A172 (cell line): ENCODE results near the gene AIFM2. TPM values are rescaled to one million over a fixed set of nuclear protein-coding genes. Genes with fewer than 3 reads are reported as not detected.
"Not testable (repeated sequence)": the region's sequence is repeated elsewhere in the genome, so short reads cannot be mapped to it uniquely, and the experiment has no call there.

ENCODE experiments used
- DNase-seq: peaks from one replicate; pipeline ENCODE4 v3.0.0-alpha.2; 2015; ENCODE audit warnings: low spot score
- total RNA-seq: library from RNA; depleted of rRNA; stranded (reverse); fragments of >200 nt; shearing (Covaris generic); gene quantifications from 2 replicates; pipeline ENCODE4 v1.2.3, GENCODE V29; 2014

The AIFM2 gene
- total RNA-seq, 1 experiment from 2014 or later, result 16.3 TPM

- not testable (repeated sequence) for DNase-seq
These were observed 9.5 kb downstream of the AIFM2 start for GRCh38 chr10:70123166-70123565.

GRCh38 chr10:70122742-70123141, 9.9 kb downstream of the AIFM2 start:
- DNase-seq, result no peak

DNA sequence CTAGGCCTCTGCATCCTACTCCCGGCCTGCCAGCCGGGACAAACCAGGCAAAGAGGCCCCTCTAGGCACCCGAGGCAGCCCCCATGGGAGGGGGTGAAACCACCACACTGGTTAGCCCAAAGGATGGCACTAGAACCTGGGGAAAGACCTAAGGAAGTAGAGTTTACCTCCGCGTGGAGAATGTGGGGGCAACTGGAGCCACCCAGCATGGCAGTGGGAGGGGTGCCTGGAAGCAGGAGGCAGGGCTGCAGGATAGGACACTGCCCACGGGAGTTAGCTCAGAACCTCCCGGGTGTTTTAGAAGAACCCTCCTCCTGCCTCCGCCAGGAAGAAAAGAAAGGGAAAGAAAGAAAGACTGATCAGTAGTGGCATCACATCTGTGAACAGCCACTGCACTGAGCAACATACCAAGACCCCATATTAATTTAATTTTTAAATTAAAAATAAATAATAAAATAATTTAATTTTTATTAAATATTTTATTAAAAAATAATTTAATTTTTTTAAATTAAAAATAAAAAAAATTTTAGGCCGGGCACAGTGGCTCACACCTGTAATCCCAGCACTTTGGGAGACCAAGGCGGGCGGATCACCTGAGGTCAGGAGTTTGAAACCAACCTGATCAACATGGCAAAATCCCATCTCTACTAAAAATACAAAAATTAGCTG, 11.2 kb downstream of the AIFM2 start:
- no peak for DNase-seq

DNA sequence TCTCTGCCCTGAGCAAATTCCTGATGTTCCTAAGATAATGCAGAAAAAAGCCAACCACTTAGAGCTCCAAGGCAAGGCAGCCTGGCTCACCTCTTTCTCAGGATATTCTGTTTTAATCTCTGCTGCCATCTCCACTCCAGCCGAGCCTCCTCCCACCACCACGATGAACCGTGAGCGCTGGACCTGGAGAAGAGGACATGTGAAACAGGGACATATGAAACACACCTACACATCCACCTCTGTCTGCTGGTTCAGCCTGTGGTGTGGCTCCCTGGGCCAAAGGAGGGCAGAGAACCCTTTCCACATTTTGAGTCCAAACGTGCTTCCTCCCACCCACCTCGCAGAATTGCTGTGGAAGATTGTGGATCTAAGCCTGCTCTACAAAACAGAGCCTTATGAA, 12.2 kb downstream of the AIFM2 start:
- DNase-seq, result no peak

DNA sequence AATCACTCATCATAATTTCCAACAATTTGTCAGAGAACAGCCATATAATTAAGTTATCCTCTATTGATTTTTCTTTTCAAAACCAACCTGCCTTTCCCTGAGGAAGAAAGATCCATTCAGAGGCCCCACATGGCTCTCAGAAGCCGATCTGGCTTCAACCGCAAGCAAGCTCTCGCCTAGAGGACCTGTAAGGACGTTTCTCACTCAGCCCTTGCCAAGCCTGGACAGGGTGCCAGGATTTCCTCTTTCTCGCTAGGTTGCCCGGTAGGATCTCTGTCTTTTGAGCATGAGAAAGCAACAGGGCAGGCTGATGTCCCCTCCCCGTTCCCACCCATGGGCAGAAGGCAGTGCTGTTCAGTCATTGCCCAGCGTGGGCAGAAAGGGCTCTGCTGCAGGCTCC, 13.0 kb downstream of the AIFM2 start:
- no peak for DNase-seq

DNA sequence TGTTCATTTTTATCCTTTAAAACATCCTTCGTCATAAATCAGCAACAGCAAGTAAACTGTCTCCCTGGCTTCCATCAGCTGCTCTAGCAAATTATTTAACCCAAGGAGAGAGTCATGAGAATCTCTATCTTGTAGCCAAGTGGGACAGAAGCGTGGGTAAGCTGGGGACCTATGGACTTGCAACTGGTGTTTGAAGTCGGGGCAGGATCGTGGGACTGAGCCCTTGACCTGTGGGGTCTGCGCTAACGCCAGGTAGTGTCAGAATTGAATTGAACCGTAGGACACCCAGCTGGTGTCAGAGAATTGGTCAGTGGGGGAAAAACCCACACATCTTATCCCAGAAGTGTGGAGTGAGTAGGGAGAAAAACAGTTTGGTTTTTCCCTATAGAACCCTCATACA, 13.4 kb downstream of the AIFM2 start:
- no peak for DNase-seq

DNA sequence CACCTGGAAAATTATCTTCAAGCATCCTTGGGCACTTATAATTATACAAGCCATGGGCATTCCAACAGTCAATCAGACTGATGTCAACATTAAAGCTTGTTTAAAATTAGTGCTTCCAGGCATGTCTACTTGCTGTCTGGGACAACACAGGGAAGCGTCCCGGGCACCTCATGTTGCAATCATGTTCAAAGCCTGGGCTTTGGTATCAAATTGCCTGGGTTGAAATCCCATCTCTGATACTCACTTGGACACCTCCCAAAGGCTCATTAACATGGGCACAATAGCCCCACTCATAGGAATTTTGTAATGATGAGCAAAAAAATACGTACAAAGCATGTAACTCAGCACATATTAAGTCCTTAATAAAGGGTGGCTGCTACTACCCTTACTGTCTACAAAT, 14.4 kb downstream of the AIFM2 start:
- no peak for DNase-seq

DNA sequence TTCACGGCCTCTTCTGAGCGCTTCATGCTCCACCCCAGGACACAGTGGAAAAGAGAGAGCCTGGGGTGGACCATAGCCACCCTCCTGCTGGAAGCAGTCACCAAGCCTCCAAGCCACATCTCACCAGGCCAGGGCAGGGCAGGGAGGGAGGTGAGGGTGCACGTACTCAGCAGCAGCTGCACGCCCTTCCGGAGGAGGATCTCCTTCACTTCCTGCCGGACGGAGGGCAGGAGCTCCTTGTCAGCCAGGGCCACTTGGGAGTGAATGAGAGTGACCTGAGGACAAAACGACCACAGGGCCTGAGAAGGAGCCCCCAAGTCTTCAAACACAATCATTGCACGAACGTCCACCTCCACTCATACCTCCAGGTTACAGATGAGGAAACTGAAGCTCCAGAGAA, 15.0 kb downstream of the AIFM2 start:
- DNase-seq, result no peak

GRCh38 chr10:70115948-70116682, 16.5 kb downstream of the AIFM2 start:
- peak; percentile 21 for DNase-seq

- no peak for DNase-seq
These were observed 17.7 kb downstream of the AIFM2 start for GRCh38 chr10:70114902-70115301.

DNA sequence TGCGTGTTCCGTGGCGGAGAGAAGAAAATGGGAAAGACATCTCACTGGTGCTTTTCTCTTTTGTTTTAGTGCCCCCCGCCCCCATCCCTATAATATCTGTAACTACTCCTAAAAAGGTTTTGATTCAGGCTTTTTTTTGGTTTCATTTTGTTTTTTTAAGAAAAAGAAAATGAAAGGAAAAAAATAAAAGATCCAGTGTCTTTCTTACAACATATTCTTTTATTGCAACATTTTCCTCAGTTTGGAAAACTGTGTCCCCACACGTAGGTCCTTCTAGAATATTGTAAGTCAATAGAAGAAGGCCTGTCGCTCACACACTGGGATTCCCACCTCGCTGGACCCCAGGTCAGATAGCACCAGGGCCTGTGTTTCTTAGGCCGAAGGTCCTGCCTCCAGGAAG, 20.6 kb downstream of the AIFM2 start:
- no peak for DNase-seq

- no peak for DNase-seq
These were observed 21.1 kb downstream of the AIFM2 start for GRCh38 chr10:70111496-70111895.

GRCh38 chr10:70109064-70109729, 23.4 kb downstream of the AIFM2 start:
- DNase-seq, result no peak

DNA sequence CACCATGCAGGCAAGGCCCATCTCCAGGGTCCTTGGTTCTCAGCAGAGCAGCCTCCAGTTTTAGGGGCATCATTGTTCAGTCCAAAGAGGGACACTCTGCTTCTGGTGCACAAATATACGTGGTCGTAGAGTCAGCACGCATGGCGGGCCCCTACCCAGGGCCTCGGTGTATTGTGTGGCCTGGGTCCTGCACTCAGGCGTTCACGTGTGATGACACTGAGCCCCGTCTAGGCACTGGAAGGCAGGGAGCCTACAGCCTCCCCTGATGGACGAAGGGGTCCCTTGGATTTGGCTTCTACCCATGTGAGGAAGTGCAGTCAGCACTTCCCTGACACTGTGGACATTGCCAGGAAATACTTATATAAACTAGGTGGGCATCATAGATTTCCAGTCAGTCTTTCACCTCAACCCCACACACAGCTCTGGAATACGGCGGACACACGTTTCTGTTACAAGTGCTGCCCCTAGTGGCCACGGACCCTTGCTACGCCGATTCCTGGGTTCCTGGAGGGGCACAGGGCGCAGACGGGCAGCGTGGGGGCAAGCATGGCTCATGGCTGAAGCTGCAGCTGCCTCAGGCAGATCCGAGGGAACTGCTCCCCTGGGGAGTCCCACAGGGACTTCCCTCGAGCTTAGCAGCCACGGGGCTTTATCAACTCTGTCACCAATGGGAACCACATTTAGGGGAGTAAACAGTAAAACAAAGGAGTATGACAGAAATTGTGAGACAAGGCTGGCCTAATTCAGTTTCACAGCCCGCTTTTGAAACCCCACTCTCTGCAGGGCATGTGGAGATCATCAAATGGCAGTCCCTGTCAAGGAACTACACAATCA, 25.4 kb downstream of the AIFM2 start:
- no peak for DNase-seq

- DNase-seq, result no peak
These were observed 31.0 kb downstream of the AIFM2 start for GRCh38 chr10:70101668-70102067.

DNA sequence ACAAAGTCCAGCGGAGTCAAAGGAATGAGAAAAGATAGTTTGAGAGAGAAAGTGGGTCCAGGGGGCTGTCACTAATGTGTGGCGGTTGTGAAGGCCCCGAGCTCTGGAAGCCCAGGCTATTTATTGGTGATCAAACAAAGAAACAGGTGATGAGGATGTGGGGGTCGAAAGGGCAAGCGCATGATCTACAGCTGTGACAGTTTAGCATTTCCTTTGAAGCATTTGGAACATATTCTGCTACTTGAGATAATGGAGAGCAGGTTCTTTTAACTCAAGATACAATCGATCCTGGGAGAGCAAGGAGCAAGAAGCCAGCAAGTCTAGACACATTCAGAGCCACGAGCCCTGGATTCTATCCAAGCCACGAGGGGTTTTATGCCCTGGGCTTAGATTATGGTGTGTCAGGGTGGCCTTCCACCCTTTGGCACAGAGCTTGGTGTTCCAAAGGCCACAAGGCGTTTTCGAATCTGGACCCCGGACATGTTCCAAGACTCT, 31.5 kb downstream of the AIFM2 start:
- not testable (repeated sequence) for DNase-seq

DNA sequence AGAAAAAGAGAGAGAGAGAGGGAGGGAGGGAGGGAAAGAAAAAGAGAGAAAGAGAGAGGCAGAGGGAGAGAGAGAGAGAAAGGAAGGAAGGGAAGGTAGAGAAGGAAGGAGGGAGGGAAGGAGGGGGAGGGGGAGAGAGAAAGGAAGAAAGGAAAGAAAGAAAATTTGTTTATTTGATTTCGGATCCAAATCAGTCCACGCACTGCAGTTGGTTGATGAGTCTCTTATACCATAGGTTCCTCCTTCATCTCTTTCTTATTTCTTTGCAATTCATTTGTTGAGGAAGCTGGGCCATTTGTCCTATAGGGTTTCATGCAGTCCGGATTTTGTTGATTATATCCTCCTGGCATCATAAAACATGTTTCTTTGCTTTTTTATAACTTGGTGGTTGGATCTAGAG, 34.4 kb downstream of the AIFM2 start:
- no peak for DNase-seq

- no peak for DNase-seq
These were observed 35.2 kb downstream of the AIFM2 start for GRCh38 chr10:70097459-70097858.

GRCh38 chr10:70096705-70097420, 35.8 kb downstream of the AIFM2 start:
- no peak for DNase-seq

- DNase-seq, result no peak
These were observed 36.5 kb downstream of the AIFM2 start for GRCh38 chr10:70096016-70096704.

DNA sequence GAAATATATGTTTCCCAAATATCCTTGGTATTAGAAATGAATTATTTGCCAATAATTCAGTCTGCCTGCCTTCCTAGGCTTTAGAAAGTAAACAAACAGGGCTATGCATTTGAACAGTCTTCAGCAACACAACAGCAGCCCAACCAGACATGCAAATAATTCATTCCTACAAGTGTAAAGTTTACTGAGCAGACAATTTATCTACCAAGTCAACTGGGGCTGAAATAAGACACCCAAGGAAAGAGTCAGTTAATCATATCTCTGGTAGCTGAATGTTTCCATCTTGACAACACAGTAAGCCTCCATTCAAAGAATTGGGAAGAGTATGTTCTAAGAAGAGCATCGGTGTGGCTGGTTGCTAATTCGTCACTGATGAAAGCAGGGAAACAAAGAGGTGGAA, 38.4 kb downstream of the AIFM2 start:
- no peak for DNase-seq
